Measurements from ENCODE around the gene GPD1.

GPD1 gene

GRCh38 chr12:50103767-50104321, at the start of gene GPD1:
TSS of gene GPD1 (plus strand) at chr12:50104008. CDS start at chr12:50104051, 43 bp downstream.
- H3K4me3 ChIP-seq (ENCODE audit: low read depth, low read length), result no peak within 1 kb of the TSS
- TF ChIP-seq MAX (IDR thresholded peaks at IDR 0.05; ENCODE audit: low read depth, low read length) (no peak), POLR2A (IDR thresholded peaks at IDR 0.05; ENCODE audit: extremely low read depth, insufficient read length) (no peak), CTCF (IDR thresholded peaks at IDR 0.05; ENCODE audit: low read depth, low read length) (no peak), MYC (IDR thresholded peaks at IDR 0.05; ENCODE audit: low read depth, low read length) (no peak)
- DNase-seq (ENCODE audit: low read depth), result no peak

- no peak overlapping the region for H3K4me3 ChIP-seq (ENCODE audit: low read depth, low read length)
These were observed 47.8 kb upstream of the GPD1 start for GRCh38 chr12:50055831-50056638.

GRCh38 chr12:50056639-50056976, 47.2 kb upstream of the GPD1 start:
- TF ChIP-seq CTCF (IDR thresholded peaks at IDR 0.05; ENCODE audit: low read depth, low read length) (no peak), MYC (IDR thresholded peaks at IDR 0.05; ENCODE audit: low read depth, low read length) (no peak), MAX (IDR thresholded peaks at IDR 0.05; ENCODE audit: low read depth, low read length) (no peak), POLR2A (IDR thresholded peaks at IDR 0.05; ENCODE audit: extremely low read depth, insufficient read length) (no peak)
- no peak for DNase-seq (ENCODE audit: low read depth)
- H3K4me3 ChIP-seq (ENCODE audit: low read depth, low read length), result peak overlapping the region; percentile 70

More at GRCh38 chr12:50055831-50056638, 47.8 kb upstream of the GPD1 start:
- DNase-seq (ENCODE audit: low read depth), result peak; percentile 77
- TF ChIP-seq MAX (IDR thresholded peaks at IDR 0.05; ENCODE audit: low read depth, low read length) (no peak), MYC (IDR thresholded peaks at IDR 0.05; ENCODE audit: low read depth, low read length) (peak; percentile 19; the same call in 1 of the 2 replicates), POLR2A (IDR thresholded peaks at IDR 0.05; ENCODE audit: extremely low read depth, insufficient read length) (no peak), CTCF (IDR thresholded peaks at IDR 0.05; ENCODE audit: low read depth, low read length) (peak; percentile 99)

GRCh38 chr12:50057000-50057841, 46.6 kb upstream of the GPD1 start, which contains the start of gene ASIC1:
TSS of gene ASIC1 (plus strand) at chr12:50057596. CDS start at chr12:50058767, 1,171 bp downstream.
- peak; percentile 81 for DNase-seq (ENCODE audit: low read depth)
- H3K4me3 ChIP-seq (ENCODE audit: low read depth, low read length), result peak within 1 kb of the TSS; percentile 70
- TF ChIP-seq MYC (IDR thresholded peaks at IDR 0.05; ENCODE audit: low read depth, low read length) (peak; percentile 37; the same call in 1 of the 2 replicates), CTCF (IDR thresholded peaks at IDR 0.05; ENCODE audit: low read depth, low read length) (no peak), POLR2A (IDR thresholded peaks at IDR 0.05; ENCODE audit: extremely low read depth, insufficient read length) (no peak), MAX (IDR thresholded peaks at IDR 0.05; ENCODE audit: low read depth, low read length) (peak; percentile 76)

GRCh38 chr12:50057896-50058670, 45.7 kb upstream of the GPD1 start:
- peak overlapping the region; percentile 56 for H3K4me3 ChIP-seq (ENCODE audit: low read depth, low read length)
- peak; percentile 64 for DNase-seq (ENCODE audit: low read depth)
- TF ChIP-seq POLR2A (IDR thresholded peaks at IDR 0.05; ENCODE audit: extremely low read depth, insufficient read length), result no peak
- TF ChIP-seq MAX (IDR thresholded peaks at IDR 0.05; ENCODE audit: low read depth, low read length), result no peak
- TF ChIP-seq CTCF (IDR thresholded peaks at IDR 0.05; ENCODE audit: low read depth, low read length), result no peak
- no peak for TF ChIP-seq MYC (IDR thresholded peaks at IDR 0.05; ENCODE audit: low read depth, low read length)

All from NB4 (cell line).